Panc1 (cell line): Measurements from ENCODE around the gene FUBP3.

Experiments used
- POLR2AphosphoS5 ChIP-seq: IDR thresholded peaks from 2 replicates; pipeline ENCODE4 v1.6.1; 2012; ENCODE audit warnings: mild to moderate bottlenecking, low read depth, low read length, moderate library complexity
- TF ChIP-seq, protein P1 (sequence below): fragments of 450-650 bp; IDR thresholded peaks from 2 replicates; pipeline ENCODE4 v1.5.1; 2017; ENCODE audit warnings: mild to moderate bottlenecking

DNA sequence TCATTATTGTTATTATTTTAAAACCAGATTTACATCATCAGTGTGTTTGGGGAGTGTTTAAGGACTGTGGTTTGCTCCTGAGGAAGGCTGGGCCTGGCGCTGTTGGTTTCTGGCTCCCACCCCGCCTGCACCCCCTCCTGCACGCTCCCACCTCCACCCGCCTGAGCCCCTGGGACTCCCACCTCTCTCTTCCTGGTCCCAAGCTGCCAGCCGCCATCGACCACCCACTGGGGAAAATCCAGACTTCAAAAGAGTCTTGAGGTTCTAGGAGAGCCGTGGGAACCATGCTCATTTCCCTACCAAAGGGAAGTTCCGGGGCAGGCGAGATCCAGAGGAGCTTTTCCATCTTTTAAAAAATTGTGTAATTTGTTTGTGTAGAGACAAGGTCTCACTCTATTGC lies 35.0 kb upstream of the FUBP3 start:
- TF ChIP-seq, protein P1, sequence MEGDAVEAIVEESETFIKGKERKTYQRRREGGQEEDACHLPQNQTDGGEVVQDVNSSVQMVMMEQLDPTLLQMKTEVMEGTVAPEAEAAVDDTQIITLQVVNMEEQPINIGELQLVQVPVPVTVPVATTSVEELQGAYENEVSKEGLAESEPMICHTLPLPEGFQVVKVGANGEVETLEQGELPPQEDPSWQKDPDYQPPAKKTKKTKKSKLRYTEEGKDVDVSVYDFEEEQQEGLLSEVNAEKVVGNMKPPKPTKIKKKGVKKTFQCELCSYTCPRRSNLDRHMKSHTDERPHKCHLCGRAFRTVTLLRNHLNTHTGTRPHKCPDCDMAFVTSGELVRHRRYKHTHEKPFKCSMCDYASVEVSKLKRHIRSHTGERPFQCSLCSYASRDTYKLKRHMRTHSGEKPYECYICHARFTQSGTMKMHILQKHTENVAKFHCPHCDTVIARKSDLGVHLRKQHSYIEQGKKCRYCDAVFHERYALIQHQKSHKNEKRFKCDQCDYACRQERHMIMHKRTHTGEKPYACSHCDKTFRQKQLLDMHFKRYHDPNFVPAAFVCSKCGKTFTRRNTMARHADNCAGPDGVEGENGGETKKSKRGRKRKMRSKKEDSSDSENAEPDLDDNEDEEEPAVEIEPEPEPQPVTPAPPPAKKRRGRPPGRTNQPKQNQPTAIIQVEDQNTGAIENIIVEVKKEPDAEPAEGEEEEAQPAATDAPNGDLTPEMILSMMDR: no peak
- TF ChIP-seq POLR2AphosphoS5: no peak
